Nephron (organoid): ENCODE results near the gene RPS8.
A peak's percentile ranks its signal among the peaks of the same experiment; 100 is the strongest.

Experiments
- H3K27ac Mint-ChIP-seq, 3 experiments: 2 replicates each; pipeline ENCODE4 v1.8.0; 2020; ENCODE audit warnings: mixed read lengths in 3 of 3, mild to moderate bottlenecking in 2 of 3, moderate library complexity in 1 of 3
- H3K27me3 Mint-ChIP-seq: 2 replicates; pipeline ENCODE4 v1.8.0; 2021; ENCODE audit warnings: low read depth, mild to moderate bottlenecking, moderate library complexity, mixed read lengths
- H3K36me3 Mint-ChIP-seq: 2 replicates; pipeline ENCODE4 v1.8.0; 2020; ENCODE audit warnings: low read depth, mixed read lengths
- H3K4me1 Mint-ChIP-seq: 2 replicates; pipeline ENCODE4 v1.8.0; 2020; ENCODE audit warnings: mixed read lengths
- H3K4me3 Mint-ChIP-seq, 3 experiments: 2 replicates each; pipeline ENCODE4 v1.8.0; 2020; ENCODE audit warnings: mild to moderate bottlenecking in 3 of 3, mixed read lengths in 3 of 3, moderate library complexity in 2 of 3
- H3K9me3 Mint-ChIP-seq: 2 replicates; pipeline ENCODE4 v1.8.0; 2020; ENCODE audit warnings: mixed read lengths
- TF ChIP-seq, protein P1 (sequence below), 3 experiments: fragments of 200-600 bp; sonication (generic); IDR thresholded peaks; one replicate each; pipeline ENCODE4 v1.5.0; 2021; ENCODE audit warnings: antibody characterized with exemption in 3 of 3; ENCODE audit not compliant: unreplicated experiment in 3 of 3

Gene RPS8

DNA sequence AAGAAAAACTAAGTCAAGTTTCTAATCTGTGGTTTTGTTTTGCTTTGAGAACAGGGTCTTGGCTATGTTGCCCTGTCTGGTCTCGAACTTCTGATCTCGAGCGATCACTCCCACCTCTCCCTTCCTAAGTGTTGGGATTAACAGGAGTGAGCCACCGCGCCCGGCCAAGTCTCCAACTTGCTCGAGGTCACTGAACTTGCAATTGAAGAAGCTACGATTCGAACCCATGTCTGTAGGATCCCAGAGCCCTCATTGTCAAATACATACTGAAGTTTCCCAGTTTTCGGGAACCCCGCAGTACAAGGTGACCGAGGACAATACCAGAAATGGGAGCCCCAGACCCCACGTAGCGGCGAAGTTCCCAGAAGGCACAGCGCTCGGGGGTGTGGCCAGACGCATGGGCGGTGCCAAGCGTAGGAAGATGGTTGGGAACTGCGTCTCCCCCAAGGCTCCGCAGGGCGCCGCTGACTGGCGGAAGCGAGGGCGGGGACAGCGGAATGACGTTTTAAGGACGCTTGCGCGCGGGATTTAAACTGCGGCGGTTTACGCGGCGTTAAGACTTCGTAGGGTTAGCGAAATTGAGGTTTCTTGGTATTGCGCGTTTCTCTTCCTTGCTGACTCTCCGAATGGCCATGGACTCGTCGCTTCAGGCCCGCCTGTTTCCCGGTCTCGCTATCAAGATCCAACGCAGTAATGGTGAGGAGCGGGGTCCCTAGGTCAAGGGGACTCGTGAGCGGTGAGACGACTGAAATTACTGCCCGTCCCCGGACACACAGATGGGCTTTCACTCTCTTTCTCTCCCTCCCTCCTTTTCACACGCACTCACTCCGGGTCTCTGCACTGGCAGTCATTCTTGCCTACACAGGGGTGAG lies 35.8 kb upstream of the RPS8 start, which contains the start of gene KIF2C:
Gene KIF2C, plus strand, starts transcription at position 531 of the 872 bp plus-strand sequence. Its CDS starts 96 bp downstream, at position 627.
- TF ChIP-seq, protein P1, sequence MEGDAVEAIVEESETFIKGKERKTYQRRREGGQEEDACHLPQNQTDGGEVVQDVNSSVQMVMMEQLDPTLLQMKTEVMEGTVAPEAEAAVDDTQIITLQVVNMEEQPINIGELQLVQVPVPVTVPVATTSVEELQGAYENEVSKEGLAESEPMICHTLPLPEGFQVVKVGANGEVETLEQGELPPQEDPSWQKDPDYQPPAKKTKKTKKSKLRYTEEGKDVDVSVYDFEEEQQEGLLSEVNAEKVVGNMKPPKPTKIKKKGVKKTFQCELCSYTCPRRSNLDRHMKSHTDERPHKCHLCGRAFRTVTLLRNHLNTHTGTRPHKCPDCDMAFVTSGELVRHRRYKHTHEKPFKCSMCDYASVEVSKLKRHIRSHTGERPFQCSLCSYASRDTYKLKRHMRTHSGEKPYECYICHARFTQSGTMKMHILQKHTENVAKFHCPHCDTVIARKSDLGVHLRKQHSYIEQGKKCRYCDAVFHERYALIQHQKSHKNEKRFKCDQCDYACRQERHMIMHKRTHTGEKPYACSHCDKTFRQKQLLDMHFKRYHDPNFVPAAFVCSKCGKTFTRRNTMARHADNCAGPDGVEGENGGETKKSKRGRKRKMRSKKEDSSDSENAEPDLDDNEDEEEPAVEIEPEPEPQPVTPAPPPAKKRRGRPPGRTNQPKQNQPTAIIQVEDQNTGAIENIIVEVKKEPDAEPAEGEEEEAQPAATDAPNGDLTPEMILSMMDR (IDR thresholded peaks at IDR 0.05; ENCODE audit: unreplicated experiment in 3 of 3) = no peak
- Mint-ChIP-seq H3K27ac (peak within 1 kb of the TSS; percentile 95 to 98 (median 97)), H3K36me3 (peaks cover 12% of the 10 kb centered on the region), H3K27me3 (no peaks in the 10 kb centered on the region), H3K4me3 (peak within 1 kb of the TSS; percentile 90 to 97 (median 94)), H3K4me1 (peaks cover 16% of the 10 kb centered on the region), H3K9me3 (no peaks in the 10 kb centered on the region)

GRCh38 chr1:44740179-44740617 lies 35.1 kb upstream of the RPS8 start:
- Mint-ChIP-seq H3K4me1 (peaks cover 16% of the 10 kb centered on the region), H3K4me3 (peak overlapping the region; percentile 90 to 97 (median 94)), H3K36me3 (peaks cover 12% of the 10 kb centered on the region), H3K27ac (peak overlapping the region; percentile 95 to 98 (median 97)), H3K27me3 (no peaks in the 10 kb centered on the region), H3K9me3 (no peaks in the 10 kb centered on the region)
- TF ChIP-seq, protein P1 (IDR thresholded peaks at IDR 0.05; ENCODE audit: unreplicated experiment in 3 of 3) = no peak

GRCh38 chr1:44743211-44743610 lies 32.1 kb upstream of the RPS8 start:
- H3K27ac Mint-ChIP-seq = no peak overlapping the region
- H3K36me3 Mint-ChIP-seq = peaks cover 22% of the 10 kb centered on the region
- H3K9me3 Mint-ChIP-seq = no peaks in the 10 kb centered on the region
- H3K27me3 Mint-ChIP-seq = no peaks in the 10 kb centered on the region
- TF ChIP-seq, protein P1 (IDR thresholded peaks at IDR 0.05; ENCODE audit: unreplicated experiment in 3 of 3) = no peak
- peak overlapping the region in 2 of 3 experiments; percentile 44 to 53 for H3K4me3 Mint-ChIP-seq
- H3K4me1 Mint-ChIP-seq = peaks cover 16% of the 10 kb centered on the region

- H3K27me3 Mint-ChIP-seq = no peaks in the 10 kb centered on the region
- peaks cover 28% of the 10 kb centered on the region for H3K36me3 Mint-ChIP-seq
- no peak overlapping the region for H3K4me3 Mint-ChIP-seq
- H3K27ac Mint-ChIP-seq = no peak overlapping the region
- TF ChIP-seq, protein P1 (IDR thresholded peaks at IDR 0.05; ENCODE audit: unreplicated experiment in 3 of 3) = no peak
- no peaks in the 10 kb centered on the region for H3K9me3 Mint-ChIP-seq
- H3K4me1 Mint-ChIP-seq = no peaks in the 10 kb centered on the region
Observed at GRCh38 chr1:44747878-44748277, 27.5 kb upstream of the RPS8 start.

- no peak overlapping the region for H3K27ac Mint-ChIP-seq
- TF ChIP-seq, protein P1 (IDR thresholded peaks at IDR 0.05; ENCODE audit: unreplicated experiment in 3 of 3) = no peak
- H3K27me3 Mint-ChIP-seq = no peaks in the 10 kb centered on the region
- H3K4me1 Mint-ChIP-seq = no peaks in the 10 kb centered on the region
- peaks cover 59% of the 10 kb centered on the region for H3K36me3 Mint-ChIP-seq
- H3K4me3 Mint-ChIP-seq = no peak overlapping the region
- no peaks in the 10 kb centered on the region for H3K9me3 Mint-ChIP-seq
Observed at GRCh38 chr1:44757420-44757819, 17.9 kb upstream of the RPS8 start.
